Peyer's patch (tissue), 4 donors: Measurements from ENCODE around the gene FMO5.

Source experiments
- CTCF ChIP-seq, 6 experiments: fragments of 450-650 bp in 4 of 6; fragments of 200-600 bp in 2 of 6; sonication (generic) in 1 of 6; IDR thresholded peaks; one replicate each; pipeline ENCODE4 v1.5.1; 2017 to 2019; ENCODE audit warnings: antibody characterized with exemption in 6 of 6, mild to moderate bottlenecking in 3 of 6, moderate library complexity in 1 of 6
- POLR2A ChIP-seq, 2 donors: fragments of 450-650 bp; IDR thresholded peaks; one replicate each; pipeline ENCODE4 v1.5.1; 2017; ENCODE audit warnings: antibody characterized with exemption in 2 of 2, mild to moderate bottlenecking in 2 of 2, moderate library complexity in 2 of 2

GRCh38 chr1:147204080-147204479, 21.1 kb downstream of the FMO5 start:
- TF ChIP-seq CTCF (IDR thresholded peaks at IDR 0.05), result no peak
- no peak for TF ChIP-seq POLR2A (IDR thresholded peaks at IDR 0.05)
